HAP-1 (cell line): ENCODE data around the gene PCDH18.
"Not testable (repeated sequence)": the region's sequence is repeated elsewhere in the genome, so short reads cannot be mapped to it uniquely, and the experiment has no call there.

Source experiments
- DNase-seq, 2 experiments: peaks; one replicate each; pipeline ENCODE4 v3.0.0-alpha.2; 2016 to 2020; ENCODE audit warnings: low spot score in 2 of 2
- H3K27me3 ChIP-seq: fragments of 250-450 bp; sonication (Bioruptor Pico); 2 replicates; pipeline ENCODE4 v1.5.1; 2020; ENCODE audit warnings: low read depth, mild to moderate bottlenecking, moderate library complexity
- H3K36me3 ChIP-seq: fragments of 250-450 bp; sonication (Bioruptor Pico); replicated peaks from 2 replicates; pipeline ENCODE4 v1.5.1; 2020; ENCODE audit warnings: mild to moderate bottlenecking
- H3K4me1 ChIP-seq: fragments of 250-450 bp; sonication (Bioruptor Pico); 2 replicates; pipeline ENCODE4 v1.5.1; 2020; ENCODE audit warnings: mild to moderate bottlenecking
- H3K4me3 ChIP-seq: fragments of 250-450 bp; sonication (Bioruptor Pico); 2 replicates; pipeline ENCODE4 v1.5.1; 2020; ENCODE audit warnings: mild to moderate bottlenecking, moderate library complexity
- H3K9me3 ChIP-seq: fragments of 250-450 bp; sonication (Bioruptor Pico); 2 replicates; pipeline ENCODE4 v1.5.1; 2020; ENCODE audit warnings: mild to moderate bottlenecking, moderate library complexity
- in situ Hi-C: fragments of 300-500 bp; cut with MboI; formaldehyde crosslinking; loops from 3 replicates; pipeline ENCODE4 v1.14.3; 2020; ENCODE audit warnings: low sequenced_read_pairs, inconsistent platforms, mixed read lengths

The PCDH18 gene

DNA sequence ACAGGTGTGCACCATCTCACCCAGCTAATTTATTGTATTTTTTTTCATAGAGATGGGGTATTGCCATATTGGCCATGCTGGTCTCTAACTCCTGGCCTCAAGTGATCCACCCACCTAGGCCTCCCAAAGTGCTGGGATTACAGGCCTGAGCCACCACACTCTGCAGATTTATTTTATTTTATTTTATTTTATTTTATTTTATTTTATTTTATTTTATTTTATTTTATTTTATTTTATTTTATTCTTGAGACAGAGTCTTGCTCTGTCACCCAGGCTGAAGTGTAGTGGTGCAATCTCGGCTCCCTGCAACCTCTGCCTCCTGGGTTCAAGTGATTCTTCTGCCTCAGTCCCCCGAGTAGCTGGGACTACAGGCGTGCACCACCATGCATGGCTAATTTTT is 15.0 kb downstream of the PCDH18 start:
- H3K4me1 ChIP-seq = peaks cover 16% of the 10 kb centered on the region
- in situ Hi-C loops, DNase-seq, H3K4me3 ChIP-seq, H3K9me3 ChIP-seq, H3K27me3 ChIP-seq: not testable (repeated sequence)
- peaks cover 19% of the 10 kb centered on the region for H3K36me3 ChIP-seq

DNA sequence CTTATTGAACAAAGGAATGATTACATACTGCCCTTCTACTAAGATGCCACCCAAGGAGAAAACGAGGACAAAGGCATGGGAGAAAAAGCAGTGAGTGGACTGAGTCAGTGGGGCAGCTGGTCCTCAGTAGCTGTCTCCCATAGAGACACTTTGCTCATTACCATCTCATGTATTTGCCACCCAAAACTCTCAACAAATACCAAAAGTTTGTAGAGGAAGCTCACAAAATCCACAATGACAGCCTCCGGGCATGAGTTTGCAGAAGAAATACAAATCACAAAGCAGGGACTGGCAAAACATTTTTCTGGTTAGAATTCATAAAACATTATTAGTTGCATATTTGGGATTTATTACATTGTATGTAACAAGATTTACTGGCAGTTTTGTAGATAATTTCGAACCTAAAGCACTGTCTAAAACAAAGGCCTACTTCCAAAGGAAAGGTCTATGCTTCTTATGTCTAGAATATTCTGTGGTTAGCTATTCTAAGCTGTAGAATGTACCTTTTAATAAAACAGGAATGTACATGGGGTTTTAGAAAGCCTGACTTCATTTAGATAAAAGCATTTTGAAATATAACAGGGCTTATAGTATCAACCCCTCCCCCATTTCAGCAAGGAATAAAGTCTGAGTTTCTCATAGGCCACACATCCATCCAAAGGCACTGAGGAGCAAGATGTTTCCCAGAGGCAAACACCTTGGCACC is 17.7 kb downstream of the PCDH18 start:
- no peak for DNase-seq
- Histone ChIP-seq H3K27me3 (no peaks in the 10 kb centered on the region), H3K4me1 (peaks cover 34% of the 10 kb centered on the region), H3K4me3 (no peak overlapping the region), H3K36me3 (no peaks in the 10 kb centered on the region), H3K9me3 (no peaks in the 10 kb centered on the region)
- in situ Hi-C loops = no loop called here

DNA sequence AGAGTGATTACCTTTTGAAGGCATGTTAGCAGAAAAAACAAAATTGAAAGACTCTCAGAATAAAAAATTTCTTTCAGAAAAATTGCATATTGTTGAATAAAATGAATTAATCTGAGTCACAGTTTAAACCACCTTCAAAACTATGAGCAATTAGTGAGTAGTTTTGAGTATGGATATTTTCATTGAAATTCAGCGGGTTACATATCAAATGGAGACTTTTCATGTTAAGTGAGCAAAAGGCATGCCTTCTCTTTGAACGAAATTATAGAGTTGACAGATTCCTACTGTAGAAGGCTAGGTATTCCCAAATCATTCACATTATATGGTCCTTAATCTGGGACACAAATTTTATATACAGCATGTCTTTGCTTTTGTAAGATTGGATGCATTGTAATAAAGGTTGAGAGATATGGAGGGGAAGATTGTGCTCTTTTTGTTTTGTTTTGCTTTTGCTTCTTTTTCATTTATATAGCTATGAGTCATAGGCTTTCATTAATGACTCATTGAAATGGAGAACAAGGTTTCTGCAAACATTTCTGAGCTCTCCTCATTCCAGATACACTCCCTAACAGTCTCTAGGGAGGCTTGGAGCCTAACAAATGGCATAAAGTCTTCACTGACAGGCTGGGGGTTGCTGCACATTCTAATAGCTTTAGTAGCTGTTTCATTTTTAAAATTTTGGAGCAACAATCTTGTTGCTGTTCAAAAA is 21.6 kb downstream of the PCDH18 start:
- Histone ChIP-seq H3K36me3 (no peaks in the 10 kb centered on the region), H3K27me3 (no peaks in the 10 kb centered on the region), H3K4me3 (no peak overlapping the region), H3K9me3 (no peaks in the 10 kb centered on the region), H3K4me1 (peaks cover 34% of the 10 kb centered on the region)
- DNase-seq = peak; percentile 80 to 100
- in situ Hi-C loops = no loop called here

DNA sequence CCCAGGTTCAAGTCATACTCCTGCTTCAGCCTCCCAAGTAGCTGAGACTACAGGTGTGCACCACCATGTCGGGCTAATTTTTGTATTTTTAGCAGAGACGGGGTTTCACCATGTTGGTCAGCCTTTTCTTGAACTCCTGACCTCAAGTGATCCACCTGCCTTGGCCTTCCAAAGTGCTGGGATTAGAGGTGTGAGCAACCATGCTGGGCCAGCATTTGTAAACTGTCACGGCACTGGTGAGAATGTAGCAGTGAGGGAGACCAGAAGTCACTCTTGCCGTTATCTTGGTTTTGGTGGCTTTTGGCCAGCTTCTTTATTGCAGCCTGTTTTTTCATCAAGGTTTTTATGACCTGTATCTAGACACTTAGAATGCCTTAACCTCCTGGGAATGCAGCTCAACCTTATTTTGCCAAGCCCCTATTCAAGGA is 22.4 kb downstream of the PCDH18 start:
- Histone ChIP-seq H3K27me3 (no peaks in the 10 kb centered on the region), H3K9me3 (no peaks in the 10 kb centered on the region), H3K4me3 (no peak overlapping the region), H3K4me1 (peaks cover 25% of the 10 kb centered on the region), H3K36me3 (no peaks in the 10 kb centered on the region)
- in situ Hi-C loops = no loop called here
- peak; percentile 69 to 77 for DNase-seq

DNA sequence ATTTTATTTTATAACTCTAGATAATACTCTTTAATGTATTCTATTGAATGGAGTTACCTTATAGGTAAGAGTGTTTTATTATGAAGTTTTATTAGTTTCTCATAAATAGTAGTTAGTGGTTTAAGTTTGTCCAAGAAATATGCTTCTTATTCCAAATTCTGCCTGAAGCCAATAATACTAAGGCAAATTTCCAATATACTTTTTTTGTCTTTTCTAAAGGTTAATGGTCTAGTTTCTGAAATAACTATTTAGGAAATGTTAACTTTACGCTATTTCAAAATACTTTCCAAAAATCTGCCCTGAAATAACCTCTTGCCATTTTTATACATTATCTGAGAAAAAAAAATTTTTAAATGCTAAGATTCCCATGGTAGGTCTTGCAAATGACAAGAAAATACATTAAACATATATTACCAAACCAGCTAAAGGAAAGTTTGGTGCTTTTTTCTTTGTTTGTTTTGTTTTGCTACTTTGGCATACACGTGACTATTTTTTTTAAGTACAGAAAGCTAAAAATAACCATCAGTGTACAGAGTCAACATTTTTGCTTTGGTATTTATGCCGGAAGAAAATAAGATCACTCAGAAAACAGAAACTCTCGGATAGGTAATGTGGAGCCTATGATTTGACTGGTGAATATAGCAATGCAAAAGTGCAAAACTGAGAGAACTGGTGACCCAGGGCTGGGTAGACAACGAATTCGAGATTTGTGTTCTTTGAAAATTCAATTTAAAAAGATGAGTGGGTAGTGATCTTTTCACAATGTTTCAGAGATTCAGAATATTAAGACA is 29.8 kb downstream of the PCDH18 start:
- no peak for DNase-seq
- no peak overlapping the region for H3K4me3 ChIP-seq
- in situ Hi-C loops = no loop called here

DNA sequence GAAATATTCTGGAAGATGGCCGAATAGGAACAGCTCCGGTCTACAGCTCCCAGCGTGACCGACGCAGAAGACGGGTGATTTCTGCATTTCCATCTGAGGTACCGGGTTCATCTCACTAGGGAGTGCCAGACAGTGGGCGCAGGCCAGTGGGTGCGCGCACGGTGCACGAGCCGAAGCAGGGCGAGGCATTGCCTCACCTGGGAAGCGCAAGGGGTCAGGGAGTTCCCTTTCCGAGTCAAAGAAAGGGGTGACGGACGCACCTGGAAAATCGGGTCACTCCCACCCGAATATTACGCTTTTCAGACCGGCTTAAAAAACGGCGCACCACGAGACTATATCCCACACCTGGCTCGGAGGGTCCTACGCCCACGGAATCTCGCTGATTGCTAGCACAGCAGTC is 36.0 kb downstream of the PCDH18 start:
- H3K4me3 ChIP-seq, in situ Hi-C loops: not testable (repeated sequence)

More for the DNA sequence above, 29.8 kb downstream of the PCDH18 start:
- no peaks in the 10 kb centered on the region for H3K4me1 ChIP-seq
- no peaks in the 10 kb centered on the region for H3K9me3 ChIP-seq
- H3K36me3 ChIP-seq = no peaks in the 10 kb centered on the region
- no peaks in the 10 kb centered on the region for H3K27me3 ChIP-seq

DNA sequence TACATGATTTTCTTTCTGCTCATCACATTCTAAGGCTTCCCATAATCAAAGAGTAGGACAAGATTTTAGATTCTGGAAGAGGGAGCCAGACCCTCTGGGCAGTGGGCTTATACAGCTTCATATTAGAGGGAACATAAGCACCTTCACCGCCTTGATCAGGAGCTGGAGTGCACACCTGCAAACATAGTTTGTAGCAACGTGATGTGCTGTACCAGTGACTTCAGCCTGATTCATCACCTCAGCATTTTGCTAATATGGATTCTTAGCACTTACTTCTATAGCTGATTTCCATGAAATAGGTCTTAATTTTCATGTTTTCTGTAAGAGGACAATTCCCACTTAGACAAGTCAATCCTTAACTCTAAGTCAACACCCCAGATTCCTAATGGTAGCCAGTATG is 36.7 kb downstream of the PCDH18 start:
- no peak for DNase-seq
- H3K36me3 ChIP-seq = no peaks in the 10 kb centered on the region
- 0 out of 2 replicates have a peak, but pooled peaks cover 2% of the 10 kb centered on the region for H3K9me3 ChIP-seq
- H3K4me3 ChIP-seq = no peak overlapping the region
- no peaks in the 10 kb centered on the region for H3K27me3 ChIP-seq
- in situ Hi-C loops = no loop called here
- no peaks in the 10 kb centered on the region for H3K4me1 ChIP-seq

More for the DNA sequence above, 36.0 kb downstream of the PCDH18 start:
- not testable (repeated sequence) for H3K4me1 ChIP-seq, H3K27me3 ChIP-seq, H3K36me3 ChIP-seq, DNase-seq, H3K9me3 ChIP-seq

DNA sequence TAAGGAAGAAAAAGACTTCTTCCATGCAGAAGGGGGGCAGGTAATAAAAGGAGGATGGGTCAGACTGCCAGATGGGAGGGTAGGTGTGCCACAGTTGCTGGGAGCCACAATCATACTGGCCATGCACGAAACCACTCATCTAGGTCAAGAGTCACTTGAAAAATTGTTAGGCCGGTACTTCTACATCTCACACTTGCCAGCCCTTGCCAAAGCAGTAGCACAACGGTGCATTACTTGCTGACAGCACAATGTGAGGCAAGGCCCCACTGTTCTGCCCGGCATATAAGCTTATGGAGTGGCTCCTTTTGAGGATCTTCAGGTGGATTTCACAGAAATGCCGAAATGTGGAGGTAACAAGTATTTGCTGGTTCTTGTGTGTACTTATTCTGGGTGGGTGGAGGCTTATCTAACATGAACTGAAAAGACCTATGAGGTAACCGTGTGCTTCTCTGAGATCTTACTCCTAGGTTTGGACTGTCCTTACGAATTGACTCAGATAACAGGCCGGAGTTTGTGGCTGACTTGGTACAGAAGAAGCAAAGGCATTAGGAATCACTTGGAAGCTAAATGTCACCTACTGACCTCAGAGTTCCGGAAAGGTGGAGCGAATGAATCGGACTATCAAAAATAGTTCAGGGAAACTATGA is 48.9 kb downstream of the PCDH18 start:
- H3K4me1 ChIP-seq, in situ Hi-C loops, DNase-seq, H3K36me3 ChIP-seq, H3K27me3 ChIP-seq, H3K9me3 ChIP-seq, H3K4me3 ChIP-seq: not testable (repeated sequence)

DNA sequence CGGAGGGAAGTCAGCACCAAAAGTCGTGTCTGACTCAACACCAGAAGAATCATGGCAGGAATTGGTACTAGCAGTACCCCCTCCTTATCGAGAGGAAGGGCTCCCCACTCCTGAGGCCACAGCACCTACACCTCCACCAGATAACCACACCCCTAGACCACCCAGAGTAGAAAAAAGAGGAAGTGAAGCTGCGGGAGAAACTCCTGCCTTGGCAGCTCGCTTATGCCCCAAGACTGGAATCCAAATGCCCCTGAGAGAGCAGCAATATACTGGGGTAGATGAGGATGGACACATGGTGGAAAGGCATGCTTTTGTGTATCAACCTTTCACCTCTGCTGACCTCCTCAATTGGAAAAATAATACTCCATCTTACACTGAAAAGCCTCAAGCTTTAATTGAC is 52.6 kb downstream of the PCDH18 start:
- peaks cover 16% of the 10 kb centered on the region for H3K4me1 ChIP-seq
- not testable (repeated sequence) for H3K27me3 ChIP-seq, DNase-seq, H3K36me3 ChIP-seq, H3K4me3 ChIP-seq, H3K9me3 ChIP-seq
- in situ Hi-C loops = loop anchor here (5.0 kb wide), 1 partner anchor 47 kb away; no protein-coding TSS in a partner anchor

DNA sequence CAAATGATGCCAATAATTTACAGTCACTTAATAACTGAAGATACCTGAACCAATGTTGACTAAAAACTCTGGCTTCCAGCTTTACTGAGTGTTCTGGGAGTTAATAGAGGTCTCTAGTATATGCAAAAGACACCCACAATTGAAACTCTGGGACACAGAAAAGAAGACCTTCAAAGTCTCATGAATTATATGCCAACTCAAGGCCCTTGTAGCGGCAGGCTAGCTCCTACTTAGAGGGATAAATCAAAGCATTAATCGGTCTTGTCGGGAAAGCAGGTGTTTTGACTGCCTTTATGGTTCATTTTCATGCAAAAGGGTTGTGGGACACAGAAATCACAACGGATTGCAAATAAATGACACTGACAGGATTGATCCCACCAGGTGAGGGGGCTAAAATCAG is 55.9 kb downstream of the PCDH18 start:
- no peak overlapping the region for H3K4me3 ChIP-seq
- H3K27me3 ChIP-seq = no peaks in the 10 kb centered on the region
- peaks cover 30% of the 10 kb centered on the region for H3K4me1 ChIP-seq
- in situ Hi-C loops = loop anchor here (5.0 kb wide), 1 partner anchor 44 kb away; no protein-coding TSS in a partner anchor
- H3K9me3 ChIP-seq = no peaks in the 10 kb centered on the region
- DNase-seq = no peak
- H3K36me3 ChIP-seq = no peaks in the 10 kb centered on the region

DNA sequence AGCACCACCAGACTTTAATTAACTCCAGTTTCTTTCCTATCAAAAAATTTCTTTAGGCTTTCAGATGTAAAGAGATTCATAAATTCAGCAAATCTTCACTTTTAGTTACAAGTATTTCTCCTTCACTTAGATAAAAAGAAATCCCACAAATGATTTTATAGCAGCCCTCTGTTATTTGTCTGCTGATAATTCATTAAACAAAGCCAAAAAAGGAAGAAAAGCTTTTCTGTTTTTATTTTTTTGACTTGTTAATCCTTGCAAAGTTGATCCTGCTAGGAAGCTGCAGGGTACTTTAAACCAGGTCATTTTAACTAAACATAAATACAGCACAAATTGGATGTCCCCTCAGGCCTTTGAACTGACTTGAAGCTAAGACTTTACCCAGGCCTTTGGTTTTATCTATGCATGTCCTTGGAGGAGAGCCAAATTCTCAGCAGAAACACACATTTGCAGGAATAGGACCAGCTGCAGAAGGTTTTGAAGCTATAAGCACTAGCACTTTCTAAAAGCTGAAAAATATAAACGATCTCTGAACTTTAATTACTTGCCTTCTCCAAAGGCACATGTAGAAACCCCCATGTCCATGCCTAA is 57.5 kb downstream of the PCDH18 start:
- Histone ChIP-seq H3K27me3 (no peaks in the 10 kb centered on the region), H3K36me3 (no peaks in the 10 kb centered on the region), H3K4me3 (no peak overlapping the region), H3K4me1 (peaks cover 30% of the 10 kb centered on the region), H3K9me3 (no peaks in the 10 kb centered on the region)
- peak; percentile 86 to 100 for DNase-seq
- in situ Hi-C loops = loop anchor here (5.0 kb wide), 1 partner anchor 43 kb away; no protein-coding TSS in a partner anchor

DNA sequence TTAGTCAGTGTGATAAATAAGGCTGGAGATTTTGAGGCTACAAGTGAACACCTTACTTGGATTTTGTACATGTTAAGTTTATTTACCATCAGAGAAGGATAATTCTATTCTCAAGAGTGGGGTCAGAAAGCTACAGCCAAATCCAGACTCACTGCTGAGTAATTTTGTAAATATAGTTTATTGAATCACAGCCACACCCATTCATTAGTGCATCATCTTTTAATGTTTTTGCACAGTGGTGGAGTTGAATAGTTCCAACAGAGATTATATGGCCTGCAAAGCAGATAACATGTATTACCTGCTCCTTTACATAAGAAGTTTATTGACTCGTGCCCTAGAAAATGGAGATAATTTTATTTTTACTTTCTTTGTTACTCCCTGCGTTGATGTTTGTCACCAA is 60.4 kb downstream of the PCDH18 start:
- Histone ChIP-seq H3K4me3 (no peak overlapping the region), H3K36me3 (no peaks in the 10 kb centered on the region), H3K4me1 (peaks cover 30% of the 10 kb centered on the region), H3K27me3 (no peaks in the 10 kb centered on the region), H3K9me3 (no peaks in the 10 kb centered on the region)
- in situ Hi-C loops = no loop called here
- DNase-seq = no peak

DNA sequence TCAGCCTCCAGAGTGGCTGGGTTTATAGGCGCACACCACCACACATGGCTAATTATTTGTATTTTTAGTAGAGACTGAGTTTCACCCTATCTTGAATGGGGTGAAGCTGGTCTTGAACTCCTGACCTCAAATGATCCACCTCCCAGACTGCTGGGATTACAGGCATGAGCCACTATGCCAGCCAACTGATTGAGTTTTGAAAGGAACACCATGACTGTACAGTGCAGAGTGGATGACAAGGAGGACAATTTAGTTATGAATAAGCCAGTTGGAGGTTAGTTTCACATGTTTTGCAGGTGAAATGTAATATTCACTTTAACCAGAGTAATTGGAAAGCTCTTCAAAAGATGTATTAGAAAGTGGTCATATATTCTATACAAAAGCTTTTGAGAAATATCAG is 60.8 kb downstream of the PCDH18 start:
- H3K4me3 ChIP-seq = no peak overlapping the region
- peaks cover 29% of the 10 kb centered on the region for H3K4me1 ChIP-seq
- no peaks in the 10 kb centered on the region for H3K27me3 ChIP-seq
- H3K36me3 ChIP-seq = no peaks in the 10 kb centered on the region
- no peak for DNase-seq
- no peaks in the 10 kb centered on the region for H3K9me3 ChIP-seq
- in situ Hi-C loops = no loop called here
